Adrenal gland (tissue), 12 donors: Measurements from ENCODE around the gene TOX2. TPM values are rescaled to one million over a fixed set of nuclear protein-coding genes. Genes with fewer than 3 reads are reported as not detected.

Experiments used
- DNase-seq, 7 donors: peaks; one replicate each; pipeline ENCODE4 v3.0.0-alpha.2; 2019 to 2020
- H3K27ac ChIP-seq, 5 donors: fragments of 200-600 bp; sonication (generic) in 4 of 5; 1 replicate in 3 of 5; 2 replicates in 2 of 5; pipeline versions ENCODE4 v1.5.1 to v1.8.0; 2016 to 2020; ENCODE audit warnings: mild to moderate bottlenecking in 1 of 5
- H3K27me3 ChIP-seq: fragments of 200-600 bp; 2 replicates; pipeline ENCODE4 v1.8.0; 2021
- H3K36me3 ChIP-seq, 2 donors: fragments of 200-600 bp; replicated peaks in 1 of 2; 1 replicate in 1 of 2; 2 replicates in 1 of 2; pipeline versions ENCODE4 v1.5.1 to v1.8.0; 2018 to 2022
- H3K4me1 ChIP-seq, 2 donors: fragments of 200-600 bp; replicated peaks in 1 of 2; 1 replicate in 1 of 2; 2 replicates in 1 of 2; pipeline versions ENCODE4 v1.5.1 to v1.8.0; 2018 to 2021
- H3K4me3 ChIP-seq, 4 donors: fragments of 200-600 bp; sonication (generic) in 3 of 4; one replicate each; pipeline ENCODE4 v1.5.1; 2016 to 2018
- H3K9me3 ChIP-seq, 3 donors: fragments of 200-600 bp; sonication (generic) in 1 of 3; replicated peaks in 1 of 3; 1 replicate in 2 of 3; 2 replicates in 1 of 3; pipeline versions ENCODE4 v1.5.1 to v1.8.0; 2016 to 2021
- POLR2A ChIP-seq, 2 donors: fragments of 450-650 bp; IDR thresholded peaks; one replicate each; pipeline ENCODE4 v1.6.1; 2017; ENCODE audit warnings: antibody characterized with exemption in 2 of 2, mild to moderate bottlenecking in 2 of 2, moderate library complexity in 1 of 2
- WGBS, 4 donors: extraction: QIAGEN DNeasy Blood & Tissue Kit in 2 of 4; methylation state at CpG; one replicate each; pipeline versions ENCODE4 v1.1.5 to v1.1.7; 2013 to 2017; 5-methylcytosine and 5-hydroxymethylcytosine counted together
- intact Hi-C, 2 donors: fragments of 100-400 bp; cut with DNase I; formaldehyde crosslinking; loops; one replicate each; pipeline versions ENCODE4 v1.14.1 to v1.15.0; 2022 to 2023
- polyA plus RNA-seq, 3 donors: library from polyadenylated mRNA; stranded (reverse); fragments of 200-250 nt in 2 of 3; fragments of 350-450 nt in 1 of 3; fragmentation: Illumina TruSeq in 1 of 3; extraction: RNeasy Lipid Tissue Mini Kit (QIAGEN cat#74804) in 1 of 3; gene quantifications; one replicate each; pipeline ENCODE4 v1.2.3, GENCODE V29; 2013 to 2014
- total RNA-seq, 9 donors: library from RNA; depleted of rRNA in 4 of 9; stranded (reverse); fragments of >200 nt in 4 of 9; fragments of 120-200 nt in 1 of 9; fragmentation: NEBNext Ultra II Directional in 1 of 9; extraction: Animal tissue kit (Norgen Biotek cat#: 25700) in 1 of 9; gene quantifications; one replicate each; pipeline versions ENCODE4 v1.1.0 to v1.2.4, GENCODE V29; 2013 to 2023
- TF ChIP-seq, protein P1 (sequence below), 6 experiments: fragments of 450-650 bp in 4 of 6; fragments of 200-600 bp in 2 of 6; sonication (generic) in 1 of 6; IDR thresholded peaks; 1 replicate in 5 of 6; 2 replicates in 1 of 6; pipeline versions ENCODE4 v1.5.1 to v1.8.0; 2016 to 2021; ENCODE audit warnings: antibody characterized with exemption in 6 of 6, mild to moderate bottlenecking in 2 of 6, moderate library complexity in 1 of 6
- donor health status: healthy with polysubstance abuse.
- donor health status: Bipolar disorder and iron deficiency.
- donor health status: DM: yes; HTN: yes; CAD: no.
- donor health status: DM: no; HTN: no; CAD: no.
- donor health status: DM: no; HTN: no; CAD: no.
- donor health status: DM: yes; HTN: yes; CAD: no.

Gene TOX2
- total and polyA plus RNA-seq, 12 donors: 0.33 to 7.6 (median 2.8) TPM

DNA sequence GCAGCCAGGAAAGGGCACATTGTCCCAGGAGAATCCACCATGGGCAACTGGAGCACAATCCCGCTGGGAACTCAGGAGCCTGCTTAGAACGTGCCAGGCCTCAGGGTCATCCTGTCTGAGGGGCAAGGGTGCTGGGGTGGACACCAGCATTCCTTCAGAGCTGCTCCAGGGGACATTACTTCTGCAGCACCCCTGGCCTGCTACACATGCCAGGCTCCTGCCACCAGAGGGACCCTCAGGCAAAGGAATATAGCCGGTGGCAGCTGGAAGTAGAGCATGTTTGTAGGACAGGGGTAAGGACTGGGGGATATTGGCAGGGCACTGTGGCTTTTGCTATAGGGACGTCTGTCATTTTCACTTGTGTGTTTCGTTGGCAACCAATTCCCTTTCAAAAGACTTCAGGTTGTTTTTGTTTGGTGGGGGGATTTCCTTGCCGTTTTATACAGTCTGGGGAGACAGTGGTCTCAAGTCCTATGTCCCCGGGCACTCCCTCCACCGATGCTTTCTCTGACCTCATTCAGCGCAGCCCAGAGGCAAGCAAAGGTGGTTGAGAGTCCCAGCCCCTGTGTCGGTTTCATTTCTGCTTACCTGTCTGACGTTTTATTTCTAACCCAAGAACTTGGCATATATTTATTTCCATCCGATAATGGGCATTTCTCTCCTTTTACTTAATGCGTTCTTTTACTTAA is 141.5 kb downstream of the TOX2 start:
- intact Hi-C loops: no loop called here
- Histone ChIP-seq H3K4me1 (no peaks in the 10 kb centered on the region), H3K36me3 (no peaks in the 10 kb centered on the region), H3K27me3 (no peaks in the 10 kb centered on the region), H3K27ac (no peak overlapping the region), H3K9me3 (no peaks in the 10 kb centered on the region), H3K4me3 (no peak overlapping the region)
- DNase-seq: peak in 1 of 7 donors; percentile 51
- 60 to 70% (median 66%) methylated on average over 13 of the region's 13 CpGs for WGBS, 4 donors
- no peak for TF ChIP-seq POLR2A (IDR thresholded peaks at IDR 0.05)
- TF ChIP-seq, protein P1, sequence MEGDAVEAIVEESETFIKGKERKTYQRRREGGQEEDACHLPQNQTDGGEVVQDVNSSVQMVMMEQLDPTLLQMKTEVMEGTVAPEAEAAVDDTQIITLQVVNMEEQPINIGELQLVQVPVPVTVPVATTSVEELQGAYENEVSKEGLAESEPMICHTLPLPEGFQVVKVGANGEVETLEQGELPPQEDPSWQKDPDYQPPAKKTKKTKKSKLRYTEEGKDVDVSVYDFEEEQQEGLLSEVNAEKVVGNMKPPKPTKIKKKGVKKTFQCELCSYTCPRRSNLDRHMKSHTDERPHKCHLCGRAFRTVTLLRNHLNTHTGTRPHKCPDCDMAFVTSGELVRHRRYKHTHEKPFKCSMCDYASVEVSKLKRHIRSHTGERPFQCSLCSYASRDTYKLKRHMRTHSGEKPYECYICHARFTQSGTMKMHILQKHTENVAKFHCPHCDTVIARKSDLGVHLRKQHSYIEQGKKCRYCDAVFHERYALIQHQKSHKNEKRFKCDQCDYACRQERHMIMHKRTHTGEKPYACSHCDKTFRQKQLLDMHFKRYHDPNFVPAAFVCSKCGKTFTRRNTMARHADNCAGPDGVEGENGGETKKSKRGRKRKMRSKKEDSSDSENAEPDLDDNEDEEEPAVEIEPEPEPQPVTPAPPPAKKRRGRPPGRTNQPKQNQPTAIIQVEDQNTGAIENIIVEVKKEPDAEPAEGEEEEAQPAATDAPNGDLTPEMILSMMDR (IDR thresholded peaks at IDR 0.05): peak in 4 of 6 experiments; percentile 6 to 29 (median 20)

DNA sequence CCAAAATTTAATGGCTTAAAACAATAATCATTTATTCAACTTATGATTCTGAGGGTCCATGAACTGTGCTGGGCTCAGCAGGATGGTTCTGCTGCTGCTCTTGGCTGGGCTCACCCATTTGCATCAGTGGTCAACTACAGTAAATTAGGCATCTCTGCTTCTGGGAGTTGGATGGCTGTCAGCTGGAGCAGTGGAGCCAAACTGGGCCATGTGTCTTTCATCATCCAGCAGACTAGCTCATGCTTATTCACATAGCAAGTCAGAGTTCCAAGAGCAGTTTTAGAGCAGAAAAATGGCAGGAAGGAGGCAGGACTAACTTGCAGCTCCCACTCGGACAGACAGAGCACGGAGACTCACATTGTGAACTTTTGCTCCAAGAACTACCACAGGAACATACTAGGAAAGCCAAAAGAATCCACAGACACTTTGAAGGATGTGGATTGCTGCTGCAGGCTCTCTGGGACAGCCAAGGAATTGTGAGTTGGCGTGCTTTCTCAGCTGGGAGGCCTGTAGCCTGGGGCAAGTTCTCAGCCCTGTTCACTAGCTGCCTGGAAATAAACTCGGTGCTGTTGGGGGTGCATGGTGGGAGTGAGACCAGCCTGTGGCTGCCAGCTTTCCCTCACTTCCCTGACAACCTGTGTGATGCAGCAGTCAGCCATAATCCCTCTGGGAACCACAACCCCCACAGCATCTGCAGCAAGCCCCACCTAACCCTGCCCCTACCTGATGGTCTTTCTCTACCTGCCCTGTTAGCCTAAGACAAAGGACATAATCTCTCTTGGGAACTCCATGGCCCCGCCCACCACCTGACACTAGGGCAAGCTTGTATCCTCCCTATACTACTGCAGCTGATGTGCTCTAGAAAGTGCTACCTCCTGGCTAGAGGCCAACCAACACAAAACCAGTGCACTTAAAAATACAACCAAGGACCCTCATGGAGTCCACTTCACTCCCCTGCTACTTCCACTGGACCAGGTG is 143.3 kb downstream of the TOX2 start:
- Histone ChIP-seq H3K36me3 (no peaks in the 10 kb centered on the region), H3K4me3 (no peak overlapping the region), H3K4me1 (no peaks in the 10 kb centered on the region), H3K27me3 (no peaks in the 10 kb centered on the region), H3K9me3 (no peaks in the 10 kb centered on the region), H3K27ac (no peak overlapping the region)
- 70 to 84% (median 75%) methylated on average over 4 to 5 of the region's 5 CpGs for WGBS, 4 donors
- TF ChIP-seq, protein P1 (IDR thresholded peaks at IDR 0.05): no peak
- intact Hi-C loops: no loop called here
- DNase-seq: peak in 1 of 7 donors; percentile 45

DNA sequence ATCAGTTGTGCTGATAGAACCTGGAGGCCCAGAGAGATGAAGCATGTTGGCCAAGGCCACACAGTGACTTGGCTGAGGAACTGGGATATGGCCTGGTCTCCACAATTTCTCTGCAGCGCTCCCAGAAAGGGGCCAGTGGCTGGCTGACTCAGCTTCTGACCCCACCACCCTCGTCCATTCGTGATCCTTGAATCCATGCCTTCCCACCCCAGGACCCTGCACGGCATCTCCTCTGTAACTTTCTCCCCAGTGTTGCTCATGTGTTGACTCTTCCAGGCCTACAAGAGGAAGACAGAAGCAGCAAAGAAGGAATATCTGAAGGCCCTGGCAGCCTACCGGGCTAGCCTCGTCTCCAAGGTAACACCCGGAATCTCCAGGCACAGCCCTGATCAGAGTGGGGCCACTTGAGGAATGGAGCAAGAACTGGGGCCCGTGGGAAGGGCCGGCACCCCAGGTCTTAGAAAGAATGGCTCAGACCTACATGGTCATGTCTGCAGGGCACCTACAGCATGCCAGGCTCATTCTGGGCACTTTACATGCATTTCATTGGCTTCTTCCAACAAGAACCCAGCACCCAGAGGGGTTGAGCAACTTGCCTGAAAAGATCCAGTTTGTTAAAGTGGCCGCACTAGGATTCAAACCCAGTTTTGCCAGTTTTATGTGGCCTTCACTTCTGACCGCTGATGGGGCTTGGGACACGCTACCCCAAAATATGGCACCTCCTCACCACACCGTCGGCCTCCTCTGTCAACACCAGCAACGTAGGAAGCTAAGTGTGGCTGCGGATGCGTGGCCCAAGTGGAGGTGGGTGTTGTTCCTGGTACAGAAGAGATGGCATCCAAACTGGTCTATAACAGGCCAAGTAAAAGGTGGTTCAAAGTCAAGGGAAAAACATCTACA is 150.1 kb downstream of the TOX2 start:
- H3K36me3 ChIP-seq: no peaks in the 10 kb centered on the region
- no peaks in the 10 kb centered on the region for H3K27me3 ChIP-seq
- TF ChIP-seq, protein P1 (IDR thresholded peaks at IDR 0.05): no peak
- TF ChIP-seq POLR2A (IDR thresholded peaks at IDR 0.05): no peak
- no peaks in the 10 kb centered on the region for H3K9me3 ChIP-seq
- H3K4me3 ChIP-seq: no peak overlapping the region
- WGBS, 4 donors: 92 to 94% (median 93%) methylated on average over 15 to 17 of the region's 17 CpGs
- H3K27ac ChIP-seq: no peak overlapping the region
- DNase-seq: peak in 1 of 7 donors; percentile 29
- intact Hi-C loops: no loop called here
- no peaks in the 10 kb centered on the region for H3K4me1 ChIP-seq
